ENCODE measurements around the gene RTBDN.

- no peak for TF ChIP-seq CTCF (conservative IDR thresholded peaks at IDR 0.05; ENCODE audit: low read depth in 2 of 2)
- TF ChIP-seq EZH2 (IDR thresholded peaks at IDR 0.05; ENCODE audit: low read depth, unreplicated experiment) = no peak
- TF ChIP-seq, protein P1, sequence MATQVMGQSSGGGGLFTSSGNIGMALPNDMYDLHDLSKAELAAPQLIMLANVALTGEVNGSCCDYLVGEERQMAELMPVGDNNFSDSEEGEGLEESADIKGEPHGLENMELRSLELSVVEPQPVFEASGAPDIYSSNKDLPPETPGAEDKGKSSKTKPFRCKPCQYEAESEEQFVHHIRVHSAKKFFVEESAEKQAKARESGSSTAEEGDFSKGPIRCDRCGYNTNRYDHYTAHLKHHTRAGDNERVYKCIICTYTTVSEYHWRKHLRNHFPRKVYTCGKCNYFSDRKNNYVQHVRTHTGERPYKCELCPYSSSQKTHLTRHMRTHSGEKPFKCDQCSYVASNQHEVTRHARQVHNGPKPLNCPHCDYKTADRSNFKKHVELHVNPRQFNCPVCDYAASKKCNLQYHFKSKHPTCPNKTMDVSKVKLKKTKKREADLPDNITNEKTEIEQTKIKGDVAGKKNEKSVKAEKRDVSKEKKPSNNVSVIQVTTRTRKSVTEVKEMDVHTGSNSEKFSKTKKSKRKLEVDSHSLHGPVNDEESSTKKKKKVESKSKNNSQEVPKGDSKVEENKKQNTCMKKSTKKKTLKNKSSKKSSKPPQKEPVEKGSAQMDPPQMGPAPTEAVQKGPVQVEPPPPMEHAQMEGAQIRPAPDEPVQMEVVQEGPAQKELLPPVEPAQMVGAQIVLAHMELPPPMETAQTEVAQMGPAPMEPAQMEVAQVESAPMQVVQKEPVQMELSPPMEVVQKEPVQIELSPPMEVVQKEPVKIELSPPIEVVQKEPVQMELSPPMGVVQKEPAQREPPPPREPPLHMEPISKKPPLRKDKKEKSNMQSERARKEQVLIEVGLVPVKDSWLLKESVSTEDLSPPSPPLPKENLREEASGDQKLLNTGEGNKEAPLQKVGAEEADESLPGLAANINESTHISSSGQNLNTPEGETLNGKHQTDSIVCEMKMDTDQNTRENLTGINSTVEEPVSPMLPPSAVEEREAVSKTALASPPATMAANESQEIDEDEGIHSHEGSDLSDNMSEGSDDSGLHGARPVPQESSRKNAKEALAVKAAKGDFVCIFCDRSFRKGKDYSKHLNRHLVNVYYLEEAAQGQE (IDR thresholded peaks at IDR 0.05; ENCODE audit: unreplicated experiment) = no peak
- no peak for TF ChIP-seq JUNB (IDR thresholded peaks at IDR 0.05; ENCODE audit: unreplicated experiment)
- TF ChIP-seq, protein P2, sequence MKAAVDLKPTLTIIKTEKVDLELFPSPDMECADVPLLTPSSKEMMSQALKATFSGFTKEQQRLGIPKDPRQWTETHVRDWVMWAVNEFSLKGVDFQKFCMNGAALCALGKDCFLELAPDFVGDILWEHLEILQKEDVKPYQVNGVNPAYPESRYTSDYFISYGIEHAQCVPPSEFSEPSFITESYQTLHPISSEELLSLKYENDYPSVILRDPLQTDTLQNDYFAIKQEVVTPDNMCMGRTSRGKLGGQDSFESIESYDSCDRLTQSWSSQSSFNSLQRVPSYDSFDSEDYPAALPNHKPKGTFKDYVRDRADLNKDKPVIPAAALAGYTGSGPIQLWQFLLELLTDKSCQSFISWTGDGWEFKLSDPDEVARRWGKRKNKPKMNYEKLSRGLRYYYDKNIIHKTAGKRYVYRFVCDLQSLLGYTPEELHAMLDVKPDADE (IDR thresholded peaks at IDR 0.05) = no peak
- TF ChIP-seq NANOG (IDR thresholded peaks at IDR 0.05; ENCODE audit: borderline replicate concordance) = no peak
- no peak for TF ChIP-seq POLR2AphosphoS5 (IDR thresholded peaks at IDR 0.05; ENCODE audit: low read depth)
Observed at GRCh38 chr19:12784394-12784870, 49.9 kb downstream of the RTBDN start.

Data from GM23338 (cell line).